HUES64 (cell line): ENCODE measurements around the gene PIP4K2B.
"Not testable (repeated sequence)": the region's sequence is repeated elsewhere in the genome, so short reads cannot be mapped to it uniquely, and the experiment has no call there.

Experiments
- H3K27ac ChIP-seq: 2 replicates; pipeline ENCODE4 v1.7.0; 2013; ENCODE audit warnings: low read depth, low read length, inconsistent platforms
- H3K27me3 ChIP-seq: 2 replicates; pipeline ENCODE4 v1.6.1; 2013; ENCODE audit warnings: mild to moderate bottlenecking, low read length; ENCODE audit not compliant: insufficient read depth
- H3K36me3 ChIP-seq: 2 replicates; pipeline ENCODE4 v1.6.1; 2013; ENCODE audit warnings: mild to moderate bottlenecking, low read length; ENCODE audit not compliant: insufficient read depth
- H3K4me1 ChIP-seq: 2 replicates; pipeline ENCODE4 v1.6.1; 2013; ENCODE audit warnings: mild to moderate bottlenecking, low read length, moderate library complexity; ENCODE audit not compliant: insufficient read depth
- H3K4me3 ChIP-seq: 2 replicates; pipeline ENCODE4 v1.5.1; 2013; ENCODE audit warnings: mild to moderate bottlenecking, low read length, moderate library complexity
- H3K9ac ChIP-seq: 2 replicates; pipeline ENCODE4 v1.6.1; 2013; ENCODE audit warnings: mild to moderate bottlenecking, low read depth, low read length
- H3K9me3 ChIP-seq: 2 replicates; pipeline ENCODE4 v1.6.1; 2013; ENCODE audit warnings: low read depth, low read length; ENCODE audit not compliant: insufficient read depth
- WGBS: fragments of 150-250, 120-280 bp; methylation state at CpG from one replicate; pipeline ENCODE4 v1.1.7; 2013; ENCODE audit warnings: missing lambda C conversion rate; 5-methylcytosine and 5-hydroxymethylcytosine counted together

Gene PIP4K2B

GRCh38 chr17:38797158-38797490, 2.2 kb downstream of the PIP4K2B start:
- no peak overlapping the region for H3K27ac ChIP-seq
- H3K4me3 ChIP-seq = peak overlapping the region; percentile 96; the same call in 1 of the 2 replicates
- 94% methylated on average over 5 of the region's 5 CpGs for WGBS

GRCh38 chr17:38796451-38797157, 2.8 kb downstream of the PIP4K2B start:
- H3K36me3 ChIP-seq = peaks cover 26% of the 10 kb centered on the region
- H3K27ac ChIP-seq = no peak overlapping the region
- no peaks in the 10 kb centered on the region for H3K27me3 ChIP-seq
- peaks cover 16% of the 10 kb centered on the region for H3K4me1 ChIP-seq
- H3K9me3 ChIP-seq = no peaks in the 10 kb centered on the region
- H3K9ac ChIP-seq = no peak overlapping the region
- 92% methylated on average over 5 of the region's 5 CpGs for WGBS
- no peak overlapping the region for H3K4me3 ChIP-seq

More at GRCh38 chr17:38797158-38797490, 2.2 kb downstream of the PIP4K2B start:
- Histone ChIP-seq H3K4me1 (peaks cover 16% of the 10 kb centered on the region), H3K9me3 (no peaks in the 10 kb centered on the region), H3K9ac (peak overlapping the region; percentile 34; the same call in 1 of the 2 replicates), H3K27me3 (no peaks in the 10 kb centered on the region), H3K36me3 (peaks cover 29% of the 10 kb centered on the region)

GRCh38 chr17:38794221-38794620, 5.1 kb downstream of the PIP4K2B start:
- Histone ChIP-seq H3K9ac (no peak overlapping the region), H3K4me1 (peaks cover 21% of the 10 kb centered on the region), H3K27me3 (no peaks in the 10 kb centered on the region), H3K27ac (no peak overlapping the region), H3K9me3 (no peaks in the 10 kb centered on the region), H3K4me3 (no peak overlapping the region), H3K36me3 (peaks cover 19% of the 10 kb centered on the region)
- 94% methylated on average over 4 of the region's 5 CpGs for WGBS

GRCh38 chr17:38791162-38791561, 8.2 kb downstream of the PIP4K2B start:
- no peaks in the 10 kb centered on the region for H3K27me3 ChIP-seq
- H3K27ac ChIP-seq = no peak overlapping the region
- H3K9ac ChIP-seq = no peak overlapping the region
- peaks cover 20% of the 10 kb centered on the region for H3K36me3 ChIP-seq
- peaks cover 15% of the 10 kb centered on the region; the same call in 1 of the 2 replicates for H3K4me1 ChIP-seq
- no peaks in the 10 kb centered on the region for H3K9me3 ChIP-seq
- H3K4me3 ChIP-seq = no peak overlapping the region
- WGBS = 95% methylated on average over 5 of the region's 5 CpGs

GRCh38 chr17:38790148-38790707, 9.1 kb downstream of the PIP4K2B start:
- peaks cover 15% of the 10 kb centered on the region; the same call in 1 of the 2 replicates for H3K4me1 ChIP-seq
- not testable (repeated sequence) for H3K9me3 ChIP-seq, H3K9ac ChIP-seq, H3K27me3 ChIP-seq, H3K27ac ChIP-seq, H3K4me3 ChIP-seq
- WGBS = 90% methylated on average over 13 of the region's 13 CpGs
- H3K36me3 ChIP-seq = peaks cover 26% of the 10 kb centered on the region

- Histone ChIP-seq H3K27me3 (no peaks in the 10 kb centered on the region), H3K4me3 (no peak overlapping the region), H3K36me3 (peaks cover 34% of the 10 kb centered on the region), H3K9me3 (no peaks in the 10 kb centered on the region), H3K27ac (peak overlapping the region; percentile 49; the same call in 1 of the 2 replicates), H3K4me1 (peaks cover 15% of the 10 kb centered on the region; the same call in 1 of the 2 replicates), H3K9ac (no peak overlapping the region)
- WGBS = 19% methylated on average over 1 of the region's 1 CpG
Measured at GRCh38 chr17:38789185-38789584, 10.2 kb downstream of the PIP4K2B start.

GRCh38 chr17:38787999-38788398, 11.4 kb downstream of the PIP4K2B start:
- H3K4me1 ChIP-seq = peaks cover 15% of the 10 kb centered on the region; the same call in 1 of the 2 replicates
- H3K27me3 ChIP-seq, H3K9me3 ChIP-seq, H3K27ac ChIP-seq, H3K9ac ChIP-seq, H3K4me3 ChIP-seq: not testable (repeated sequence)
- H3K36me3 ChIP-seq = peaks cover 43% of the 10 kb centered on the region
- WGBS = 94% methylated on average over 4 of the region's 4 CpGs

GRCh38 chr17:38786372-38786771, 13.0 kb downstream of the PIP4K2B start:
- no peak overlapping the region for H3K9ac ChIP-seq

GRCh38 chr17:38783227-38783626, 16.1 kb downstream of the PIP4K2B start:
- no peak overlapping the region for H3K9ac ChIP-seq
- no peak overlapping the region for H3K4me3 ChIP-seq
- H3K36me3 ChIP-seq = peaks cover 80% of the 10 kb centered on the region
- 91% methylated on average over 3 of the region's 3 CpGs for WGBS
- no peaks in the 10 kb centered on the region for H3K27me3 ChIP-seq
- H3K27ac ChIP-seq = no peak overlapping the region
- no peaks in the 10 kb centered on the region for H3K9me3 ChIP-seq
- no peaks in the 10 kb centered on the region for H3K4me1 ChIP-seq

More at GRCh38 chr17:38786372-38786771, 13.0 kb downstream of the PIP4K2B start:
- Histone ChIP-seq H3K27me3 (no peaks in the 10 kb centered on the region), H3K27ac (no peak overlapping the region), H3K9me3 (no peaks in the 10 kb centered on the region), H3K36me3 (peaks cover 49% of the 10 kb centered on the region), H3K4me3 (no peak overlapping the region), H3K4me1 (peaks cover 15% of the 10 kb centered on the region; the same call in 1 of the 2 replicates)
- 78% methylated on average over 6 of the region's 6 CpGs for WGBS

GRCh38 chr17:38779965-38780752, 19.2 kb downstream of the PIP4K2B start:
- Histone ChIP-seq H3K9ac (no peak overlapping the region), H3K27me3 (no peaks in the 10 kb centered on the region), H3K4me1 (no peaks in the 10 kb centered on the region), H3K36me3 (peaks cover 93% of the 10 kb centered on the region), H3K27ac (no peak overlapping the region), H3K4me3 (no peak overlapping the region), H3K9me3 (no peaks in the 10 kb centered on the region)
- 96% methylated on average over 23 of the region's 23 CpGs for WGBS

GRCh38 chr17:38777641-38778250, 21.6 kb downstream of the PIP4K2B start:
- Histone ChIP-seq H3K9ac (no peak overlapping the region), H3K4me3 (no peak overlapping the region), H3K36me3 (peaks cover 94% of the 10 kb centered on the region), H3K9me3 (no peaks in the 10 kb centered on the region), H3K4me1 (no peaks in the 10 kb centered on the region), H3K27me3 (no peaks in the 10 kb centered on the region), H3K27ac (no peak overlapping the region)
- WGBS = 81% methylated on average over 7 of the region's 7 CpGs
